ENCODE measurements around the gene BATF3. TPM values are rescaled to one million over a fixed set of nuclear protein-coding genes. Genes with fewer than 3 reads are reported as not detected.

BATF3 gene
- polyA plus RNA-seq, 1 of the 3 experiments (the other 2 are of a cell fraction): 0.76 TPM

DNA sequence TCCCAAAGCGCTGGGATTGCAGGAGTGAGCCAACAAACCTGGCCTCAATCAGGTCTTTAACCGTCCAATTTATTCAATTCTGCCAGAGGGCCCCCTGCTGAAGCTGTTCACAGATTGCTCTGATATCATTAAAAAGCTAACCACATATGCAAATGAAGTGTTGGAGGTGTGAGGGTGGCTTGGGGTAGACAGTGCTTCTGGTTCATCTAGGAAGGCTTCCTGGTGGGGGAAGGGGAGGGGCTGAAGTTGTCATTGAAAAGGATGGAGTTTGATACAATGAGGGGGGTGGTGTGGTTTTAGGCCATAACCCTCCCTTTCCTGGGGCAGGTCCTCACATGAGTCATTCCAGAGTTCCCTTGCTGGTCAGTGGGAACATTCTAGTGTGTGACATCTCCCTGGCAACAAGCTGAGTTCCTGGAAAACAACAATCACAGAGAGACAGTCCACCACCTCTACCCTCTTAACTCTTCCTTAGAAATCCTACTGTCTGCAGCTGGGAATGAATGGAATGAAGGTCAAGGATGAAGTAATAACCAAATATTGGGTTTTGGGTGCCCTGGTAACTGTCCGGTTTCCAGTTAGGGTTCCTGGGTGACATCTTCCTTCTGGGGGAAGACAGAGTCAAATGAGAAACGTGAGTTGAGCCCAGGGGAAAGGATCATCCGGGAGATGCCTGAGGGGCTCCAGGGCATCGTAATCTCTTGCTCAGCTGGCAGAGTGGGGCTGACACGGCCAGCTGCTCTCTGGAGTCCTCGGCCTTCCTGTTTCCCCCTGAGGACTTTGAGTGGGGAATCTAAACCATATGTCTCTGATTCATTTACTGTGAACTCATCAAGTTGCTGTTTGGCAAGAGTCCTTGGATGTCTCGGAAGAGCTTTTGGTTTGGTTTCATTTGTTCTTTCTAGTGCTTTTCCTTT, 32.2 kb downstream of the BATF3 start (continued):
- TF ChIP-seq, protein P1, sequence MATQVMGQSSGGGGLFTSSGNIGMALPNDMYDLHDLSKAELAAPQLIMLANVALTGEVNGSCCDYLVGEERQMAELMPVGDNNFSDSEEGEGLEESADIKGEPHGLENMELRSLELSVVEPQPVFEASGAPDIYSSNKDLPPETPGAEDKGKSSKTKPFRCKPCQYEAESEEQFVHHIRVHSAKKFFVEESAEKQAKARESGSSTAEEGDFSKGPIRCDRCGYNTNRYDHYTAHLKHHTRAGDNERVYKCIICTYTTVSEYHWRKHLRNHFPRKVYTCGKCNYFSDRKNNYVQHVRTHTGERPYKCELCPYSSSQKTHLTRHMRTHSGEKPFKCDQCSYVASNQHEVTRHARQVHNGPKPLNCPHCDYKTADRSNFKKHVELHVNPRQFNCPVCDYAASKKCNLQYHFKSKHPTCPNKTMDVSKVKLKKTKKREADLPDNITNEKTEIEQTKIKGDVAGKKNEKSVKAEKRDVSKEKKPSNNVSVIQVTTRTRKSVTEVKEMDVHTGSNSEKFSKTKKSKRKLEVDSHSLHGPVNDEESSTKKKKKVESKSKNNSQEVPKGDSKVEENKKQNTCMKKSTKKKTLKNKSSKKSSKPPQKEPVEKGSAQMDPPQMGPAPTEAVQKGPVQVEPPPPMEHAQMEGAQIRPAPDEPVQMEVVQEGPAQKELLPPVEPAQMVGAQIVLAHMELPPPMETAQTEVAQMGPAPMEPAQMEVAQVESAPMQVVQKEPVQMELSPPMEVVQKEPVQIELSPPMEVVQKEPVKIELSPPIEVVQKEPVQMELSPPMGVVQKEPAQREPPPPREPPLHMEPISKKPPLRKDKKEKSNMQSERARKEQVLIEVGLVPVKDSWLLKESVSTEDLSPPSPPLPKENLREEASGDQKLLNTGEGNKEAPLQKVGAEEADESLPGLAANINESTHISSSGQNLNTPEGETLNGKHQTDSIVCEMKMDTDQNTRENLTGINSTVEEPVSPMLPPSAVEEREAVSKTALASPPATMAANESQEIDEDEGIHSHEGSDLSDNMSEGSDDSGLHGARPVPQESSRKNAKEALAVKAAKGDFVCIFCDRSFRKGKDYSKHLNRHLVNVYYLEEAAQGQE (IDR thresholded peaks at IDR 0.05; ENCODE audit: low read depth, low read length): 0 out of 2 replicates have a peak, but pooled peaks have one; percentile 25
- TF ChIP-seq, protein P2, sequence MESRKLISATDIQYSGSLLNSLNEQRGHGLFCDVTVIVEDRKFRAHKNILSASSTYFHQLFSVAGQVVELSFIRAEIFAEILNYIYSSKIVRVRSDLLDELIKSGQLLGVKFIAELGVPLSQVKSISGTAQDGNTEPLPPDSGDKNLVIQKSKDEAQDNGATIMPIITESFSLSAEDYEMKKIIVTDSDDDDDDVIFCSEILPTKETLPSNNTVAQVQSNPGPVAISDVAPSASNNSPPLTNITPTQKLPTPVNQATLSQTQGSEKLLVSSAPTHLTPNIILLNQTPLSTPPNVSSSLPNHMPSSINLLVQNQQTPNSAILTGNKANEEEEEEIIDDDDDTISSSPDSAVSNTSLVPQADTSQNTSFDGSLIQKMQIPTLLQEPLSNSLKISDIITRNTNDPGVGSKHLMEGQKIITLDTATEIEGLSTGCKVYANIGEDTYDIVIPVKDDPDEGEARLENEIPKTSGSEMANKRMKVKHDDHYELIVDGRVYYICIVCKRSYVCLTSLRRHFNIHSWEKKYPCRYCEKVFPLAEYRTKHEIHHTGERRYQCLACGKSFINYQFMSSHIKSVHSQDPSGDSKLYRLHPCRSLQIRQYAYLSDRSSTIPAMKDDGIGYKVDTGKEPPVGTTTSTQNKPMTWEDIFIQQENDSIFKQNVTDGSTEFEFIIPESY (IDR thresholded peaks at IDR 0.05; ENCODE audit: borderline replicate concordance, low read depth): no peak; the same call in 1 of the 2 replicates
- TF ChIP-seq, protein P3, sequence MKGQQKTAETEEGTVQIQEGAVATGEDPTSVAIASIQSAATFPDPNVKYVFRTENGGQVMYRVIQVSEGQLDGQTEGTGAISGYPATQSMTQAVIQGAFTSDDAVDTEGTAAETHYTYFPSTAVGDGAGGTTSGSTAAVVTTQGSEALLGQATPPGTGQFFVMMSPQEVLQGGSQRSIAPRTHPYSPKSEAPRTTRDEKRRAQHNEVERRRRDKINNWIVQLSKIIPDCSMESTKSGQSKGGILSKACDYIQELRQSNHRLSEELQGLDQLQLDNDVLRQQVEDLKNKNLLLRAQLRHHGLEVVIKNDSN (IDR thresholded peaks at IDR 0.05; ENCODE audit: borderline replicate concordance, low read depth): no peak; the same call in 1 of the 2 replicates
- TF ChIP-seq, protein P4, sequence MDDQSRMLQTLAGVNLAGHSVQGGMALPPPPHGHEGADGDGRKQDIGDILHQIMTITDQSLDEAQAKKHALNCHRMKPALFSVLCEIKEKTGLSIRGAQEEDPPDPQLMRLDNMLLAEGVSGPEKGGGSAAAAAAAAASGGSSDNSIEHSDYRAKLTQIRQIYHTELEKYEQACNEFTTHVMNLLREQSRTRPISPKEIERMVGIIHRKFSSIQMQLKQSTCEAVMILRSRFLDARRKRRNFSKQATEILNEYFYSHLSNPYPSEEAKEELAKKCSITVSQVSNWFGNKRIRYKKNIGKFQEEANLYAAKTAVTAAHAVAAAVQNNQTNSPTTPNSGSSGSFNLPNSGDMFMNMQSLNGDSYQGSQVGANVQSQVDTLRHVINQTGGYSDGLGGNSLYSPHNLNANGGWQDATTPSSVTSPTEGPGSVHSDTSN (IDR thresholded peaks at IDR 0.05): peak; percentile 73
- peak; percentile 65 to 84; a peak in 3 of 4 replicates for TF ChIP-seq EP300 (IDR thresholded peaks at IDR 0.05; ENCODE audit: borderline replicate concordance in 1 of 2, low read depth in 1 of 2, low read length in 1 of 2)
- peak; percentile 97 for TF ChIP-seq TCF12 (IDR thresholded peaks at IDR 0.05)

DNA sequence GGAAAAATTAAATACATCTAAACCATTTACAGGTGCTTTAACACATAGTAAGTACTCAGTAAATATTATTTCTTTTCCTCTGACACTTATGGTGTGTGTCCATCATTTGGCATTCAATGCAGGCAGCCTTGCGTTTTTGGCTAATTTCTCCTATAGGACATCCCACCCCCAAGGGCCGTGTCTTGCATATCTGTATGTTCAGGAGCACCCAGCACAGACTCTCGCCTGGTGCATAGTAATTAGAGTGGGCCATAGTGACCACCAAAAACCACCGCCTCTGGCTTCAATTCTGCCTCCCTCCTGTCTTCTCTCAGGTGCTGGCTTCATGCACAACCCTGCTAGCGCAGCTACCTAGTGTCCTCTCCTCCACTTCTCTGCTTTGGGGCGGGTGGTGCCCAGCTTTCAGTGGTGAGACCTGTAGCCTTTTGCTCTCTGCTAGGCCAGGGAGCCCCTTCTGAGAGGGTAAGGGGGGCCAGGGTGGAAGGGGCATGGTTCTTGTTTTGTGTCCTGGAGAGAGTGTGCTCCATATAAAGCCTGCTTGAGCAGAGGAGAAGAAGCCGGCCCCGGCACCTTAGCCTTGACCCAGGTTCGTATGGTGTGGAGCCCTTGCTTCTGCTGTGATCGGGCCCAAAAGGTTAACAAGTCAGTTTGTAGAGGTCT, 33.4 kb downstream of the BATF3 start:
- H3K9me2 ChIP-seq: no peaks in the 10 kb centered on the region
- CTCF ChIA-PET: interaction anchor here (1.0 to 6.0 kb wide), 3 partner anchors 58 to 188 kb away, joined by 3 to 51 read pairs (median 24); partner anchors contain the start of gene ATF3

More for the DNA sequence above, 33.4 kb downstream of the BATF3 start:
- Histone ChIP-seq H3K9ac (no peak overlapping the region), H3K9me3 (no peaks in the 10 kb centered on the region), H3K4me2 (no peak overlapping the region), H4K20me1 (ENCODE audit: insufficient read depth) (no peaks in the 10 kb centered on the region), H3K4me3 (ENCODE audit: low read depth in 2 of 2, low read length in 1 of 2) (no peak overlapping the region), H3K36me3 (replicated peaks in 1 of 2; ENCODE audit: control insufficient read depth in 1 of 2, insufficient read depth in 2 of 2, low read length in 1 of 2) (no peaks in the 10 kb centered on the region), H3K4me1 (ENCODE audit: control insufficient read depth in 1 of 2, insufficient read depth in 2 of 2, low read depth in 1 of 2, low read length in 1 of 2) (peaks cover 22 to 44% of the 10 kb centered on the region in 2 experiments), H2AFZ (ENCODE audit: low read depth) (no peak overlapping the region), H3K27ac (ENCODE audit: low read depth in 2 of 2, low read length in 1 of 2) (peak overlapping the region in 1 of 2 experiments; percentile 99; a peak in 2 of 4 replicates), H3K79me2 (ENCODE audit: insufficient read depth) (no peaks in the 10 kb centered on the region), H3F3A (replicated peaks; ENCODE audit: insufficient read depth) (peaks cover 21% of the 10 kb centered on the region), H3K27me3 (ENCODE audit: insufficient read depth) (no peaks in the 10 kb centered on the region)
- no peak for TF ChIP-seq EZH2phosphoT487 (IDR thresholded peaks at IDR 0.05; ENCODE audit: borderline replicate concordance, low read depth)
- TF ChIP-seq ELF1 (IDR thresholded peaks at IDR 0.05): no peak
- no peak for TF ChIP-seq RAD21 (IDR thresholded peaks at IDR 0.05; ENCODE audit: low read length)
- DNase-seq: no peak
- POLR2A ChIA-PET: interaction anchor here (1.0 kb wide), 1 partner anchor 108 kb away, joined by 5 read pairs; no protein-coding TSS in a partner anchor
- WGBS (ENCODE audit: low lambda C conversion rate): 82% methylated on average over 7 of the region's 10 CpGs
